ENCODE results near the gene RASAL1.

RASAL1 gene

DNA sequence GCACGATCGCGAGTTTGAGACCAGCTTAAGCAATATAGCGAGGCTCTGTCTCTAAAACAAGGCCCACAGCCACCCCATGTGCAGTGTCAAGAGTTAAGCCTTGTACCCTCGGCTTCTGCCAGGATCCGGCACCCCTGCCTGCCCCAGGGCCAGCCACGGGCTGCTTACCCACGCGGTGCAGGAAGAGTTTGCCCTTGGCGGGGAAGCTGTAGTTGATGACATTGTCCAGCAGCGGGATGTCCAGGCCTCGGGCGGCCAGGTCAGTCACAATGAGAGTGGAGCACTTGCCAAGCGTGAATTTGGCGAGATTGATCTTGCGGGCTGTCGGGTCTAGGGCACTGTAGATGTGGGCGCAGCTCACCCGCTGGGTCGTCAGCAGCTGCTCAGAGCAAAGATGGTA lies 36.6 kb upstream of the RASAL1 start:
- no peak overlapping the region for H3K27ac ChIP-seq (ENCODE audit: low read depth, low read length)
- no peaks in the 10 kb centered on the region for H3K9me3 ChIP-seq (ENCODE audit: control insufficient read depth, insufficient read depth, low read depth, low read length)
- no peaks in the 10 kb centered on the region for H3K4me1 ChIP-seq (ENCODE audit: control insufficient read depth, insufficient read depth, low read length)
- peaks cover 86% of the 10 kb centered on the region for H3K36me3 ChIP-seq (ENCODE audit: control insufficient read depth, insufficient read depth, low read length)
- H3K4me3 ChIP-seq (ENCODE audit: low read depth, low read length) = no peak overlapping the region
- H3K27me3 ChIP-seq (ENCODE audit: control insufficient read depth, insufficient read depth, low read length) = no peaks in the 10 kb centered on the region
- no peak overlapping the region for H3K9ac ChIP-seq (ENCODE audit: low read length)

DNA sequence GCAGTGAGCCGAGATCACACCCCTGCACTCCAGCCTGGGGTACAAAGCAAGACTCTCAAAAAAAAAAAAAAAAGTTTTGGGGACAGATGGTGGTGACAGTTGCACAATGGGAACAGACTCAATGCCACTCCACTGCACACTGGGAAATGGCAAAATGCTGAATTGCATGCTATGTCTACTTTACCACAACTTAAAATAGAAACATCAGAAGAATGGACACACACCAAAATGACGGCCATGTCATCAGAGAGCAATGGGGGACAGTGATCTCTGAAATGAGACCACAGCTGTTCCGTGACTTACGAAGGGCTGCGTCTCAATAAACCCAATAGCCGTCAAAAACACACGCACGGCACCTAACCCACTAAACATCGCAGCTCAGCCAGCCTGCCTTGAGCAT lies 36.0 kb upstream of the RASAL1 start:
- Histone ChIP-seq H3K4me3 (ENCODE audit: low read depth, low read length) (no peak overlapping the region), H3K27me3 (ENCODE audit: control insufficient read depth, insufficient read depth, low read length) (no peaks in the 10 kb centered on the region), H3K36me3 (ENCODE audit: control insufficient read depth, insufficient read depth, low read length) (peaks cover 85% of the 10 kb centered on the region), H3K27ac (ENCODE audit: low read depth, low read length) (no peak overlapping the region), H3K9me3 (ENCODE audit: control insufficient read depth, insufficient read depth, low read depth, low read length) (no peaks in the 10 kb centered on the region), H3K9ac (ENCODE audit: low read length) (no peak overlapping the region), H3K4me1 (ENCODE audit: control insufficient read depth, insufficient read depth, low read length) (no peaks in the 10 kb centered on the region)

DNA sequence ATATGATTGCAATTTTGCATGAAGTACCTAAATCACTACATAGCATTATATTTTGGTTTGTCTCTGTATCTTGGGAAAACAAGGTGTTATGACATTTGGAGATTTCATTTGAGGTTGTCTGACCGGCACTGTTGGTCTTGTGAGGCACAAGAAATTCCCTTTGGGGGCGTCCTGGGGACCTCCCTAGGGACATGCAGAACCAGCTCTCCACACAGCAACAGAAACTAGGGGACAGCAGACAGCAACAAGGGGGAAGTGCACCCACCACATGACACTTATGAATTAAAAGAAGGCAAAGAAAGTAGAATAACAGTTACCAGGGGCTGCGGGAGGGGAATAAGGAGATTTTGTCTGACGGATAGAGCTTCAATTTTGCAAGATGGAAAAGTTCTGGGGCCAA lies 35.4 kb upstream of the RASAL1 start:
- no peaks in the 10 kb centered on the region for H3K4me1 ChIP-seq (ENCODE audit: control insufficient read depth, insufficient read depth, low read length)
- H3K9me3 ChIP-seq (ENCODE audit: control insufficient read depth, insufficient read depth, low read depth, low read length) = no peaks in the 10 kb centered on the region
- H3K27me3 ChIP-seq (ENCODE audit: control insufficient read depth, insufficient read depth, low read length) = no peaks in the 10 kb centered on the region
- H3K9ac ChIP-seq (ENCODE audit: low read length) = no peak overlapping the region
- no peak overlapping the region for H3K27ac ChIP-seq (ENCODE audit: low read depth, low read length)
- H3K36me3 ChIP-seq (ENCODE audit: control insufficient read depth, insufficient read depth, low read length) = peaks cover 87% of the 10 kb centered on the region
- H3K4me3 ChIP-seq (ENCODE audit: low read depth, low read length) = no peak overlapping the region

- H3K27ac ChIP-seq (ENCODE audit: low read depth, low read length) = no peak overlapping the region
- no peak overlapping the region for H3K4me3 ChIP-seq (ENCODE audit: low read depth, low read length)
- no peaks in the 10 kb centered on the region for H3K27me3 ChIP-seq (ENCODE audit: control insufficient read depth, insufficient read depth, low read length)
- H3K36me3 ChIP-seq (ENCODE audit: control insufficient read depth, insufficient read depth, low read length) = peaks cover 91% of the 10 kb centered on the region
- H3K4me1 ChIP-seq (ENCODE audit: control insufficient read depth, insufficient read depth, low read length) = no peaks in the 10 kb centered on the region
- H3K9ac ChIP-seq (ENCODE audit: low read length) = no peak overlapping the region
- H3K9me3 ChIP-seq (ENCODE audit: control insufficient read depth, insufficient read depth, low read depth, low read length) = no peaks in the 10 kb centered on the region
These were observed 34.9 kb upstream of the RASAL1 start for GRCh38 chr12:113170457-113170856.

DNA sequence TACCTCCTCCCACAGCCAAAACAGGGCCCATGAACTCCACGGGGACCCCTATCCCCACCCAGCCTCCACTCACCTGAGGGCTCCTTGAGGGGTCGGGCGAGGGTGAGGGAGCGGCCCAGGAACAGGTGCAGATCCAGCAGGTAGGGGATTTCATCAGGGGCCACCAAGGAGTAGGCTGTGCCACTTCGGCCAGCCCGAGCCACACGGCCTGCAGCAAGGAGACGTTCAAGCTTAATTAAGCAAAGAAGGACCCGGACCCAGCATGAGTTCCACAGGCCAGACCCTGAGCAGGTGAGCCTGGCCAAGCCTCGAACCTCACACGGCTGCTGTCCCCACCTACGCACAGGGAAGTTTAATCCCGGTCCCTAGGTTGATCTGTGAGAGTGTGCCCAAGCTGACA lies 34.1 kb upstream of the RASAL1 start:
- Histone ChIP-seq H3K4me3 (ENCODE audit: low read depth, low read length) (no peak overlapping the region), H3K36me3 (ENCODE audit: control insufficient read depth, insufficient read depth, low read length) (peaks cover 95% of the 10 kb centered on the region), H3K27ac (ENCODE audit: low read depth, low read length) (no peak overlapping the region), H3K9ac (ENCODE audit: low read length) (no peak overlapping the region), H3K27me3 (ENCODE audit: control insufficient read depth, insufficient read depth, low read length) (no peaks in the 10 kb centered on the region), H3K9me3 (ENCODE audit: control insufficient read depth, insufficient read depth, low read depth, low read length) (no peaks in the 10 kb centered on the region), H3K4me1 (ENCODE audit: control insufficient read depth, insufficient read depth, low read length) (no peaks in the 10 kb centered on the region)

GRCh38 chr12:113167868-113168267 lies 32.3 kb upstream of the RASAL1 start:
- Histone ChIP-seq H3K9me3 (ENCODE audit: control insufficient read depth, insufficient read depth, low read depth, low read length) (no peaks in the 10 kb centered on the region), H3K27me3 (ENCODE audit: control insufficient read depth, insufficient read depth, low read length) (no peaks in the 10 kb centered on the region), H3K27ac (ENCODE audit: low read depth, low read length) (no peak overlapping the region), H3K4me3 (ENCODE audit: low read depth, low read length) (no peak overlapping the region), H3K9ac (ENCODE audit: low read length) (no peak overlapping the region), H3K4me1 (ENCODE audit: control insufficient read depth, insufficient read depth, low read length) (no peaks in the 10 kb centered on the region; the same call in 1 of the 2 replicates), H3K36me3 (ENCODE audit: control insufficient read depth, insufficient read depth, low read length) (peaks cover 92% of the 10 kb centered on the region)

GRCh38 chr12:113165521-113166450 lies 30.2 kb upstream of the RASAL1 start:
- H3K27me3 ChIP-seq (ENCODE audit: control insufficient read depth, insufficient read depth, low read length) = no peaks in the 10 kb centered on the region
- peaks cover 81% of the 10 kb centered on the region for H3K36me3 ChIP-seq (ENCODE audit: control insufficient read depth, insufficient read depth, low read length)
- H3K9me3 ChIP-seq (ENCODE audit: control insufficient read depth, insufficient read depth, low read depth, low read length) = no peaks in the 10 kb centered on the region
- H3K27ac ChIP-seq (ENCODE audit: low read depth, low read length) = no peak overlapping the region; the same call in 1 of the 2 replicates
- peaks cover 10% of the 10 kb centered on the region for H3K4me1 ChIP-seq (ENCODE audit: control insufficient read depth, insufficient read depth, low read length)
- H3K9ac ChIP-seq (ENCODE audit: low read length) = peak overlapping the region; percentile 14
- H3K4me3 ChIP-seq (ENCODE audit: low read depth, low read length) = no peak overlapping the region

DNA sequence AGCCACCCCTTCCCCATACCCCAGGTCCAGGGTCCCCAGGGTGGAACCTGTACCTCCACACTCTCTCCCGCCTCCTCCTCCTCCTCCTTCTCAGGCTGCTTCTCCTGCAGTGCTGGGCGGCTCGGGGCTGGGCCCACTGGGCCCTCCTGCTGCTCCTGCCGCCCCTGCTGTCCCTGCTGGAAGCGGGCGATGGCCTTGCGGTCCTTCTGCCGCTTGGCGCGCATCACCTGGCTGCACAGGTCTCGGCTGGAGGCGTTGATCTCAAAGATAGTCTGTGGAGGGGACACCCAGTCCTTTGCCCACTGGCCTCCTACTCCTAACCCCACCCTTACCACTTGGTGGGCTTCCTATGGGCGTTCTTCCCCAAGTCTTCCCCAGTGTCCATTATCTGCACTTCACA lies 28.5 kb upstream of the RASAL1 start:
- no peak overlapping the region for H3K27ac ChIP-seq (ENCODE audit: low read depth, low read length)

GRCh38 chr12:113163030-113163360 lies 27.4 kb upstream of the RASAL1 start:
- Histone ChIP-seq H3K4me3 (ENCODE audit: low read depth, low read length) (no peak overlapping the region), H3K9ac (ENCODE audit: low read length) (no peak overlapping the region), H3K27me3 (ENCODE audit: control insufficient read depth, insufficient read depth, low read length) (no peaks in the 10 kb centered on the region), H3K9me3 (ENCODE audit: control insufficient read depth, insufficient read depth, low read depth, low read length) (no peaks in the 10 kb centered on the region), H3K27ac (ENCODE audit: low read depth, low read length) (no peak overlapping the region), H3K4me1 (ENCODE audit: control insufficient read depth, insufficient read depth, low read length) (peaks cover 10% of the 10 kb centered on the region), H3K36me3 (ENCODE audit: control insufficient read depth, insufficient read depth, low read length) (peaks cover 83% of the 10 kb centered on the region)

More for the DNA sequence above, 28.5 kb upstream of the RASAL1 start:
- Histone ChIP-seq H3K9me3 (ENCODE audit: control insufficient read depth, insufficient read depth, low read depth, low read length) (no peaks in the 10 kb centered on the region), H3K9ac (ENCODE audit: low read length) (no peak overlapping the region), H3K4me3 (ENCODE audit: low read depth, low read length) (no peak overlapping the region), H3K27me3 (ENCODE audit: control insufficient read depth, insufficient read depth, low read length) (no peaks in the 10 kb centered on the region), H3K36me3 (ENCODE audit: control insufficient read depth, insufficient read depth, low read length) (peaks cover 83% of the 10 kb centered on the region), H3K4me1 (ENCODE audit: control insufficient read depth, insufficient read depth, low read length) (peaks cover 10% of the 10 kb centered on the region)

DNA sequence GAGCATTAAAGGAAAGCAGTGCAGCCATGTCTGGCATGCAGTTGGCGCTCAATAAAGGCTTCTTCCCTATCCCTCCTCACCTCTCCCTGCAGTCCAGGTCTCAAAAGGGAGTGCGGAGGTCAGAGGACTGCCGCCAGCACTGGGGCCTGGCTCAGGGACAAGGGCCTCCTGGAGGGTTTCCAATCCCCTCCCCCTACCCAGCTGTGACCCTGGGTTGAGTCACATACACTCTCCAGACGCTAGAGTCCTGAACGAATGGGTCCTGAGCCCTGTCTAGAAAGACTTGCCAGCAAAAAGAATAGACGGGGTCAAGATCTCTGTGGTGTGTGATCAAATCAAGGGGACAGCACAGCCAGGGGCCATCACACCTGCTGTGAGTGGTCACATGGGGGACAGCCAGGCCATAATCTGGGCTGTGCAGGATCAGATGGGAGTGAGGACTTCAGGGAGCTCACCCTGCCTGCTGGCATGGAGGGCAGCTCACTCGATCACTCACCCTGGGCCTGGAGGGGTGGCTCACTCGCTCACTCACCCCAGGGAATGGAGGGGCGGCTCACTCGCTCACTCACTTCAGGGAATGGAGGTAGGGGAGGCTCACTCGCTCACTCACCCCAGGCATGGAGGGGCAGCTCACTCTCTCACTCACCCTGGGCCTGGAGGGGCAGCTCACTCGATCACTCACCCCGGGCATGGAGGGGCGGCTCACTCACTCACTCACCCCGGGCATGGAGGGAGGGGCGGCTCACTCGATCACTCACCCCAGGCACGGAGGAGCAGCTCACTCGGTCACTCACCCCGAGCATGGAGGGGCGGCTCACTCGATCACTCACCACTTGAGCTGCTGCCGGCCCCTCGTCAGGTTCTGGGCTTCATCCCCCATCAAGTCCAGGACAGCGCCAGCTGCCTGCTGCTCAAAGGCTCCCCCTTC lies 26.8 kb upstream of the RASAL1 start:
- no peak overlapping the region for H3K27ac ChIP-seq (ENCODE audit: low read depth, low read length)
- H3K36me3 ChIP-seq (ENCODE audit: control insufficient read depth, insufficient read depth, low read length) = peaks cover 83% of the 10 kb centered on the region
- peak overlapping the region; percentile 12; the same call in 1 of the 2 replicates for H3K4me3 ChIP-seq (ENCODE audit: low read depth, low read length)
- H3K9me3 ChIP-seq (ENCODE audit: control insufficient read depth, insufficient read depth, low read depth, low read length) = no peaks in the 10 kb centered on the region
- H3K9ac ChIP-seq (ENCODE audit: low read length) = peak overlapping the region; percentile 2
- H3K27me3 ChIP-seq (ENCODE audit: control insufficient read depth, insufficient read depth, low read length) = no peaks in the 10 kb centered on the region
- peaks cover 10% of the 10 kb centered on the region for H3K4me1 ChIP-seq (ENCODE audit: control insufficient read depth, insufficient read depth, low read length)

All from HUES6 (cell line).